ENCODE measurements around the gene RNF145. TPM values are rescaled to one million over a fixed set of nuclear protein-coding genes. Genes with fewer than 3 reads are reported as not detected.
A peak's percentile ranks its signal among the peaks of the same experiment; 100 is the strongest.

RNF145 gene
- total RNA-seq, 4 donors from 2014 or later = 39.7 to 56.4 (median 53.1) TPM

- no peak for DNase-seq (ENCODE audit: low spot score)
- no peak for TF ChIP-seq CTCF (IDR thresholded peaks at IDR 0.05)
- ATAC-seq (ENCODE audit: low FRiP score) = peak; percentile 88
These were observed 30.4 kb downstream of the RNF145 start for GRCh38 chr5:159178978-159179377.

- ATAC-seq (ENCODE audit: low FRiP score) = no peak
- no peak for TF ChIP-seq CTCF (IDR thresholded peaks at IDR 0.05)
- DNase-seq (ENCODE audit: low spot score) = no peak
These were observed 33.8 kb downstream of the RNF145 start for GRCh38 chr5:159175547-159175946.

- no peak for ATAC-seq (ENCODE audit: low FRiP score)
These were observed 34.7 kb downstream of the RNF145 start for GRCh38 chr5:159174511-159175168.

GRCh38 chr5:159171274-159171673 is 38.1 kb downstream of the RNF145 start:
- TF ChIP-seq CTCF (IDR thresholded peaks at IDR 0.05) = no peak
- ATAC-seq (ENCODE audit: low FRiP score) = no peak

More at GRCh38 chr5:159174511-159175168, 34.7 kb downstream of the RNF145 start:
- no peak for DNase-seq (ENCODE audit: low spot score)
- TF ChIP-seq CTCF (IDR thresholded peaks at IDR 0.05) = no peak

GRCh38 chr5:159170021-159170420 is 39.3 kb downstream of the RNF145 start:
- DNase-seq (ENCODE audit: low spot score) (no peak), ATAC-seq (ENCODE audit: low FRiP score) (no peak)
- TF ChIP-seq CTCF (IDR thresholded peaks at IDR 0.05) = no peak

More at GRCh38 chr5:159171274-159171673, 38.1 kb downstream of the RNF145 start:
- DNase-seq (ENCODE audit: low spot score) = no peak

- no peak for TF ChIP-seq CTCF (IDR thresholded peaks at IDR 0.05)
- no peak for DNase-seq (ENCODE audit: low spot score)
- no peak for ATAC-seq (ENCODE audit: low FRiP score)
These were observed 42.9 kb downstream of the RNF145 start for GRCh38 chr5:159166416-159166815.

GRCh38 chr5:159163701-159164046 is 45.7 kb downstream of the RNF145 start:
- no peak for TF ChIP-seq CTCF (IDR thresholded peaks at IDR 0.05)
- no peak for DNase-seq (ENCODE audit: low spot score)
- no peak for ATAC-seq (ENCODE audit: low FRiP score)

All from omental fat pad (tissue), 4 donors.